GM19395 (cell line): ENCODE results near the gene PRKCE.

ENCODE experiments used
- ATAC-seq: cut with Tn5 transposase; IDR thresholded peaks from one replicate; pipeline ENCODE4 v1.9.1; 2021; ENCODE audit warnings: mild to moderate bottlenecking, moderate library complexity; ENCODE audit not compliant: unreplicated experiment

Gene PRKCE

DNA sequence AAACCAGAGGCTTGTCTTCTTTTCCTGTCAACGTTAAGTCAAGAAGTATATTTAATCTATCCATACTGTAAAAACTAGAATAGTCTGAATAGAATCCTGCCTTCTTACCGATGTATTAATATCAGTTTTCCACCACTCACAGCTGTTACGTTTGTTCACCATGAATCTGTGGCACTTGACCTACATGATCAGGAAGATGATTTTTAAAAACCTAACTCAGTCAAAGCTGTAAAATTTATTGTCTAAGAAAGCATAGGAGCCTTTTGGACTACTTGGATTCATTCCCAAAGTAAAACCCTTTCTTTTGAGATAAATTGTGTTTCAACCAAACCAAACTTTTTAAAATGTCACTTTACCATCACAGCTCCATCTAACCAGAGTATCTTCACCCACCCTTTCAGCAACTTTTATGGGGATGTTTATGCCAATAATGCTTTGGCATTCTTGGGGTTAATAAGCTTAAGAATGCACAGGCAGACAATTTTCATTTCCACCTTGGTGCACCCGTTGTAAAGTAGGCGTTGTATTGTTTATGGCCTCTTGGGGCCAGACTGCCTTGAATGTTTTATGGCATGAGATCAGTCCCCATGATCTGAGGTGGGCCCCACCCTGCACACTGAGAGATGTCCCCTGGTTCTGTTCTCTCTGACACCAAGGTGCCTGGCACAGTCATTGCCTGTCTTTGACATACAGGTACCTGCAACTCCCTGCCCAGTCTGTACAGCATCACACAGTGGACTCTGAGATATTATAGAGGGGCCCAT, 469.5 kb downstream of the PRKCE start:
- no peak for ATAC-seq

DNA sequence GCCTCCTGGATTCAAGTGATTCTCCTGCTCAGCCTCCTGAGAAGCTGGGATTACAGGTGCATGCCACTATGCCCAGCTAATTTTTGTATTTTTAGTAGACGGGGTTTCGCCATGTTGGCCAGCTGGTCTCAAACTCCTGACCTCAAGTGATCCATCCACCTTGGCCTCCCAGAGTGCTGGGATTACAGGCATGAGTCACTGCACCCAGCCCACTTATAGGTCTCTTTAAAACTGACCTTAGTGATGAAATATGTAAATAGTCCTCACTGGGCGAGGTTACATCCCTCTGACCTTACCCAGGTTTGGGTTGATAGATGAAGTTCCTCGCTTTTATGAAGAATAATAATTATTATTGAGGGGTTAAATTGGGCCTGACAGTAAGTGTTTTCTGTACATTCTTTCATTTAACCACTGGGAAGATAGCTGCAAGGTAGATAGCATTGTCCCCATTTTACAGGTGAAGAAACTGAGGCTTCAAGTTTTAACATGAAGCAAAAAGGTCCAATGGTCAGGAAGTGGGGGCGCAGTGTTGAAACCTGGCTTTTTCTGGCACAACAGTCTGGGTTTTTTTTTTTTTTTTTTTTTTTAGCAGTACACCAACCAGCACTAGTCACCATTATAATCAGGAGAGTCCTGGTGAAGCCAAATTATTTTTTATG, 471.0 kb downstream of the PRKCE start:
- no peak for ATAC-seq

- no peak for ATAC-seq
These were observed 471.5 kb downstream of the PRKCE start for GRCh38 chr2:46123013-46123412.

- no peak for ATAC-seq
These were observed 474.3 kb downstream of the PRKCE start for GRCh38 chr2:46125798-46126197.

DNA sequence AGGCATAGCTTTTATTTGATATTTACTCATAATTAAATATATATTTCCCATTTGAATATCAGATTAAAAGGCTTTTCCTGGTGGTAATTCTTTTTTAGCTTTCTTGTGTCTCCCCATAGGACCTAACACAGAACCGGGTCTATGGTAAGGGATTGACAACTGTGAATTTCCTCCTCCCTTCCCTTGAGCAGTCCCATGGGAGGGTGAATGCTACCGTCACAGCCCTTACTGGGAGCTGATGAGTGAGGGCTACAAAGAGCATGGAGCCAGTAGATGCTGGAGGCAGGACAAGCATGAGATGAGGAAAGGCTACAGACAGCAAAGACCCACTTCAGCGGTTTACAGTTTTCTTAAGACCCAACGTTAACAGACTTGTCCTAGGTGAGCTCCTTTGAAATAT, 475.1 kb downstream of the PRKCE start:
- no peak for ATAC-seq

DNA sequence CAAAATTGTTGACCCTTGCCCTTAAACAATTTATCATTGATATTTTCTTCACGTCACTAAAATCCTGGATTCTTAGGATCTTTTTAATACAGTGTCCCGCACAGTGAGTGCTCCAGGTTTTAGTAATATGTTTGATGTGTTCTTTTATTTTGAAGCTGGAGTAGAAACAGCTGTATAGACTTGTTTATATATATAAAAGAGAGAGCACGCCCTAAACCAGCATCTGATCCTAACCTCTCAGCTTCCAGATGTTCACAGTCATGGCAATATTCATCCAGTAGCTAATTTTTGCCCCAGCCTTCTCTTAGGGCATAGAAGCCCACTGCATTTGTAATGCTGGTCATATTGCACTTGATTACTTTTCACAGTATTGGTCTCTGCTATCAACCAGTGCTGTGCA, 475.7 kb downstream of the PRKCE start:
- no peak for ATAC-seq

DNA sequence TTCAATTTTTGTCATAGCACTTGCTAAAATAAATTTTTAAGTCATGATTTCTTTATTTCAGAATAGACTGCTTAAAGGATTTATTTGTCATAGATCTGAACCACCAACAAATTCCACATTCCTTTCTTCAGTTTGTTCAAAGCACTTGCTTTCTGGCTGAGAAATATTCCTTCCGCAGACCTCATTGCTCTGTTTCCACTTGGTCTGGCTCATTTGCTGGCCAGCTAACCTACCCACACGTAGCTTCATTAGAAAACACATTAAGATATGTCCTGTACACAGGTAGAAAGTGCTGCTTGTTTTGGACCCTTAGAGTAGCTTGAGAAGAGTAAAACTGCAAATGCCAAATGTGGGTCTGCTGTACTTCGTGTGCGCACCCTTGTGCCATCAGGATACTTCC, 479.0 kb downstream of the PRKCE start:
- ATAC-seq, result no peak

- no peak for ATAC-seq
These were observed 481.5 kb downstream of the PRKCE start for GRCh38 chr2:46132996-46133395.

GRCh38 chr2:46134531-46135227, 483.2 kb downstream of the PRKCE start:
- ATAC-seq, result no peak

GRCh38 chr2:46135228-46135855, 483.9 kb downstream of the PRKCE start:
- ATAC-seq, result no peak

- ATAC-seq, result no peak
These were observed 484.5 kb downstream of the PRKCE start for GRCh38 chr2:46135958-46136357.

- no peak for ATAC-seq
These were observed 485.0 kb downstream of the PRKCE start for GRCh38 chr2:46136481-46136880.

- no peak for ATAC-seq
These were observed 485.5 kb downstream of the PRKCE start for GRCh38 chr2:46136953-46137352.

DNA sequence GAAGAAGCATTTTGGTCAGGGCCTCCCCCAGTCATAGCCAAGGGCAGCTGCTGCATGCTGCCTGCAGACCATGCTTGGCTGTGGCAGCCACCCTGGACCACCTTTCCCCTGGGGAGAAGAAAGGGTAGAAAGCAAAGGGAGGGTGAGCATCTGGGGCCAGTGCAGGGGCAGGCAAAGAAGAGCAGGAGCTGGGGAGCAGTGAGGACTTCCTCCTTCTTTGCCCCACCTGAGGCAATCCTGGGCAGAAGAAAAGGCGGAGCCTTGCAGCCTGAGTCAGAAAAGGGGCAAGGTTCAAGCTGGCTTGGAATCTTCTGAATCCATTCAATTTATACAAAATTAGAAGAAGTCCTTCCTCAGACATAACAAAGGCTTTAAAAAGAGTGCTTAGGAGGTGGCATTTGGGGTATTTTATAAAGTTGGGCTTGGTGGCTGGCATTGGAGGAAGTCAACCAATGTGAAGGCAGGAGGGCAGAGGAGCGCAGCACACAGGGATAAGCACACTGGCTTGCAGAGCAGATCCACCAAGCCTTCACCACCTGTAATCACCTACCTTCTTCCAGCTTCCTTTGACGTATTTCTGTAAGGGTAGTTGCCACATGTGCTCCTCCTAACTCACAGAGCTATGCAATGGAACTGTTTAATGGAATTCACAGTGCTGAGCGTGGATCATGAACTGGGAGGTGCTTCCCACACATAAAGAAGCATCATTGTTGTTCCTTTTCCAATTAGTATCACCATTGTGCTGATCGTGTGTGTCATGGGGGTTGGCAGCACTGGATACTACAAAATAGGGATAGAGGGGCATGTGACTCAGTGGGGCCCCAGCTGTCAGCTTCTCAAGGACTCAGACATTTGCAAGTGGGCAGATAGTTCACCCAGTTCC, 491.3 kb downstream of the PRKCE start:
- ATAC-seq, result no peak

DNA sequence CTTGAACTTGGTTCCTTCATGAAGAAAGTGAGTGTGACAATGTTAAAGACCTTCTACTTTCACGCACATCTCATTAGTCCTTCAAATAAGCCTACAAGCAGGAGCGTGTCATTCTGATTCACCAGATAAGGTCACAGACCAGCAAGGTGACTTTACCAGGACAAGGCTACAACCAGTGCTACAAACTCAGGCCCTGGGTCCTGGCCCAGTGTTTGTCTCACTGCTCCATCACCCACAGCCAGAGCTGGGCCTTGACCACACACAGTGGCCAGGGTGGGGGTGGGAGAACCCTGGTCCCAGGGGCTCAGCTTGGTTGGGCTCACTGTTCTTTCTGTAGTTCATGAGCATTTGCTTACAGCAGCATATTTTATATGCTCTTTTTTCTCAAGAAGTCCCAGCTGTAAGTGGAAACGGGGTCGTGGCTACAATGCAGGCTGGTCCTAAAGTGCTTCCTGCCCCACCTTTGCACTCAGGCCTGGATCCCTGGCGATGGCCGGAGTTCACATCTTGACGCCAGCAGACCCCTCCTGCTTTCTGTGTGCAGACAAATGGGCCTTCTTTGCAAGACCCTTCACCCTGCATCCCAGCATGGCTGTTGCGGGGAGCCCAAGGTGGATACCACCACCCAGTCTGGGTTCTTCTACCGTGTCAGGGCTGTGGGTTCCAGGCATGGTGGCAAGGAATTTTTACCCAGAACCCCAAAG, 492.1 kb downstream of the PRKCE start:
- no peak for ATAC-seq

DNA sequence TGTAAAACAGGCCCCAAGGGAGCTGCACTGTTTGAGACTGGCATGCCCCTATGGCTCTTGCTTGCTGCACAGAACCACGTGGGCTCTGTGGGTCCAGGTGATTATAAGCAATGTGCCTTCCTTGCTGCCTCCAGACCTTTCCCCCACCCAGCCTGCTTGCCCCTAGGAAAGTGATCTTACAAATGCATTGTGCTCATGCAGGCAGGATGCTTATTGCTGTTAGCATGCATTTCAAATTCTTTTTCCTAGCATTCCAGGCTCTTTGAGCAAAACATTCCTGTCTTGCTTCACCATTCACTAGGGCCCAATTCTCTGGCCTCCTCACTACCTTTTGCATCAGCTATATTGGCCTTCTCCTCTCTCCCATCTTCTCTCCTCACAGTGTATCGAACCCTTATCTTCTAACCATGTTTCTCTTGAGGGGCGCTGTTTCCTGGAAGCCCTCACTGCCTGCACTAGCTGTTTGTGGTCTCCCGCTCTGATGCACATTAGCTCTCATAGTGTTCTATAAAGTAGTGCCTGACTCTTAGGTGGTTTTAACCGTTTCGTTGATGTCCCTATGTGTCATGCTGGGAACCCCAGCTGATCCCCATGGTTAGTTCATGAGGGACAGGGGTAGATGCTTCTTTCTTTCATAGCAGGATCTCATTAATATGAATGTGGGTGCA, 492.8 kb downstream of the PRKCE start:
- no peak for ATAC-seq

DNA sequence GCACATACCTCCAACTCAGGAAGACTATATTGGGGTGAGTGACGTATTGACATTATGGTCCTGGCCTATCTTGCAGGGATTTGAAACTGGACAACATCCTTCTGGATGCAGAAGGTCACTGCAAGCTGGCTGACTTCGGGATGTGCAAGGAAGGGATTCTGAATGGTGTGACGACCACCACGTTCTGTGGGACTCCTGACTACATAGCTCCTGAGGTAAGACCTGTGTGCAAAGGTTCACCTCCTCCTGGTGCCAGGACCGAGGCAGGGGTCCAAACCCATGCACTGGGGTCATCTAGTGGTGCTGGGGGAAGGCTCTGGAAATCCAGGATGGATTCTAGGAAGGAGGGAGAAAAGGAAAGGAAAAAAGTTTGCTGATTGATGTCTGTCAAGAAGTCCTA, 493.5 kb downstream of the PRKCE start:
- no peak for ATAC-seq

- no peak for ATAC-seq
These were observed 494.4 kb downstream of the PRKCE start for GRCh38 chr2:46145840-46146239.

- no peak for ATAC-seq
These were observed 495.5 kb downstream of the PRKCE start for GRCh38 chr2:46146866-46147502.
